Activated CD4-positive, alpha-beta memory T cell treated with anti-CD3 and anti-CD28 coated beads for 36 hours (primary cell): ENCODE data around the gene DCAF5. TPM values are rescaled to one million over a fixed set of nuclear protein-coding genes. Genes with fewer than 3 reads are reported as not detected.

ENCODE experiments used
- CTCF ChIA-PET: fragments of 350-600 bp; sonication (Branson Sonifier 250); formaldehyde crosslinking; loops from one replicate; lab custom pipeline; 2021; ENCODE audit warnings: antibody characterized with exemption, inconsistent platforms; lab: Charles Lee
- POLR2A ChIA-PET: fragments of 350-600 bp; sonication (Branson Sonifier 250); formaldehyde crosslinking; loops from one replicate; lab custom pipeline; 2021; ENCODE audit warnings: antibody characterized with exemption; lab: Charles Lee
- DNase-seq: peaks from one replicate; pipeline ENCODE4 v3.0.0-alpha.2; 2020
- H3K27ac Mint-ChIP-seq: one replicate; pipeline ENCODE4 v1.8.0; 2021; ENCODE audit warnings: mixed read lengths
- H3K27me3 Mint-ChIP-seq: one replicate; pipeline ENCODE4 v1.8.0; 2021; ENCODE audit warnings: mixed read lengths
- H3K36me3 Mint-ChIP-seq: one replicate; pipeline ENCODE4 v1.8.0; 2021; ENCODE audit warnings: mixed read lengths
- H3K4me1 Mint-ChIP-seq: one replicate; pipeline ENCODE4 v1.8.0; 2021; ENCODE audit warnings: low read depth, mixed read lengths
- H3K4me3 Mint-ChIP-seq: one replicate; pipeline ENCODE4 v1.8.0; 2021; ENCODE audit warnings: mild to moderate bottlenecking, mixed read lengths
- H3K9me3 Mint-ChIP-seq: one replicate; pipeline ENCODE4 v1.8.0; 2021; ENCODE audit warnings: mixed read lengths
- intact Hi-C: fragments of 100-400 bp; cut with micrococcal nuclease; formaldehyde crosslinking; loops from one replicate; pipeline ENCODE4 v1.15.1; 2023
- total RNA-seq, 2 experiments: library from RNA; stranded (reverse); gene quantifications; one replicate each; pipeline ENCODE4 v1.2.3, GENCODE V29; 2021

DCAF5 gene
- total RNA-seq, 2 experiments from 2014 or later = 32.3 to 34.0 TPM

- Mint-ChIP-seq H3K27me3 (no peaks in the 10 kb centered on the region), H3K27ac (no peak overlapping the region), H3K4me3 (no peak overlapping the region), H3K9me3 (no peaks in the 10 kb centered on the region), H3K4me1 (peaks cover 7% of the 10 kb centered on the region), H3K36me3 (peaks cover 11% of the 10 kb centered on the region)
- ChIA-PET CTCF (interaction anchor here (2.3 to 2.7 kb wide), 2 partner anchors 183 to 232 kb away, joined by 9 to 10 read pairs; no protein-coding TSS in a partner anchor), POLR2A (no interaction called here)
- DNase-seq = no peak
- intact Hi-C loops = loop anchor here (5.0 kb wide), 1 partner anchor 232 kb away; no protein-coding TSS in a partner anchor
Observed at GRCh38 chr14:69094481-69094880, 58.4 kb downstream of the DCAF5 start.

GRCh38 chr14:69093631-69094421 lies 59.1 kb downstream of the DCAF5 start:
- intact Hi-C loops = loop anchor here (5.0 kb wide), 1 partner anchor 232 kb away; no protein-coding TSS in a partner anchor
- peaks cover 7% of the 10 kb centered on the region for H3K4me1 Mint-ChIP-seq

GRCh38 chr14:69092840-69093422 lies 60.0 kb downstream of the DCAF5 start:
- peaks cover 7% of the 10 kb centered on the region for H3K4me1 Mint-ChIP-seq
- H3K9me3 Mint-ChIP-seq = no peaks in the 10 kb centered on the region
- H3K36me3 Mint-ChIP-seq = peaks cover 8% of the 10 kb centered on the region
- DNase-seq = no peak
- H3K27me3 Mint-ChIP-seq = no peaks in the 10 kb centered on the region
- intact Hi-C loops = loop anchor here (5.0 kb wide), 1 partner anchor 231 kb away; no protein-coding TSS in a partner anchor
- no peak overlapping the region for H3K4me3 Mint-ChIP-seq
- H3K27ac Mint-ChIP-seq = peak overlapping the region; percentile 40
- CTCF ChIA-PET = interaction anchor here (1.6 to 4.3 kb wide), 4 partner anchors 15 to 230 kb away, joined by 4 to 53 read pairs (median 10); no protein-coding TSS in a partner anchor
- POLR2A ChIA-PET = no interaction called here

More at GRCh38 chr14:69093631-69094421, 59.1 kb downstream of the DCAF5 start:
- ChIA-PET POLR2A (no interaction called here), CTCF (interaction anchor here (2.3 to 2.7 kb wide), 2 partner anchors 182 to 231 kb away, joined by 9 to 10 read pairs; no protein-coding TSS in a partner anchor)
- Mint-ChIP-seq H3K27ac (no peak overlapping the region), H3K36me3 (peaks cover 11% of the 10 kb centered on the region), H3K4me3 (no peak overlapping the region), H3K27me3 (no peaks in the 10 kb centered on the region), H3K9me3 (no peaks in the 10 kb centered on the region)
- no peak for DNase-seq

GRCh38 chr14:69091695-69092094 lies 61.2 kb downstream of the DCAF5 start:
- Mint-ChIP-seq H3K9me3 (no peaks in the 10 kb centered on the region), H3K27ac (no peak overlapping the region), H3K4me3 (no peak overlapping the region), H3K36me3 (peaks cover 10% of the 10 kb centered on the region), H3K27me3 (no peaks in the 10 kb centered on the region), H3K4me1 (peaks cover 7% of the 10 kb centered on the region)
- POLR2A ChIA-PET = no interaction called here
- CTCF ChIA-PET = interaction anchor here (1.1 to 4.3 kb wide), 6 partner anchors 12 to 229 kb away, joined by 3 to 53 read pairs (median 5); partner anchors contain the start of gene DCAF5
- DNase-seq = no peak
- intact Hi-C loops = loop anchor here (5.0 kb wide), 1 partner anchor 229 kb away; no protein-coding TSS in a partner anchor

- intact Hi-C loops = loop anchor here (5.0 kb wide), 1 partner anchor 229 kb away; no protein-coding TSS in a partner anchor
- ChIA-PET POLR2A (no interaction called here), CTCF (interaction anchor here (0.9 to 4.3 kb wide), 10 partner anchors 9 to 228 kb away, joined by 3 to 53 read pairs (median 4); partner anchors contain the start of gene DCAF5)
- Mint-ChIP-seq H3K27me3 (no peaks in the 10 kb centered on the region), H3K4me3 (no peak overlapping the region), H3K36me3 (peaks cover 13% of the 10 kb centered on the region), H3K9me3 (no peaks in the 10 kb centered on the region), H3K4me1 (peaks cover 7% of the 10 kb centered on the region), H3K27ac (no peak overlapping the region)
- DNase-seq = no peak
Observed at GRCh38 chr14:69091006-69091405, 61.9 kb downstream of the DCAF5 start.

- peak; percentile 27 for DNase-seq
- Mint-ChIP-seq H3K4me1 (peaks cover 7% of the 10 kb centered on the region), H3K9me3 (no peaks in the 10 kb centered on the region), H3K4me3 (no peak overlapping the region), H3K27me3 (no peaks in the 10 kb centered on the region), H3K27ac (no peak overlapping the region), H3K36me3 (peaks cover 15% of the 10 kb centered on the region)
- intact Hi-C loops = loop anchor here (1.0 to 5.0 kb wide), 2 partner anchors 179 to 228 kb away; no protein-coding TSS in a partner anchor
- POLR2A ChIA-PET = no interaction called here
- CTCF ChIA-PET = interaction anchor here (0.6 to 4.3 kb wide), 14 partner anchors 8 to 246 kb away, joined by 3 to 53 read pairs (median 4); no protein-coding TSS in a partner anchor
Observed at GRCh38 chr14:69090187-69090789, 62.6 kb downstream of the DCAF5 start.

- Mint-ChIP-seq H3K4me1 (peaks cover 7% of the 10 kb centered on the region), H3K36me3 (peaks cover 17% of the 10 kb centered on the region), H3K4me3 (no peak overlapping the region), H3K27ac (no peak overlapping the region), H3K27me3 (no peaks in the 10 kb centered on the region), H3K9me3 (no peaks in the 10 kb centered on the region)
- no peak for DNase-seq
- intact Hi-C loops = no loop called here
- POLR2A ChIA-PET = no interaction called here
- CTCF ChIA-PET = interaction anchor here (1.0 to 4.3 kb wide), 3 partner anchors 9 to 178 kb away, joined by 3 to 53 read pairs (median 7); no protein-coding TSS in a partner anchor
Observed at GRCh38 chr14:69089046-69089445, 63.9 kb downstream of the DCAF5 start.

GRCh38 chr14:69088586-69088985 lies 64.3 kb downstream of the DCAF5 start:
- POLR2A ChIA-PET = no interaction called here
- H3K27me3 Mint-ChIP-seq = no peaks in the 10 kb centered on the region
- no peak for DNase-seq
- H3K4me3 Mint-ChIP-seq = no peak overlapping the region
- H3K9me3 Mint-ChIP-seq = no peaks in the 10 kb centered on the region
- no peak overlapping the region for H3K27ac Mint-ChIP-seq
- CTCF ChIA-PET = interaction anchor here (1.0 to 4.3 kb wide), 3 partner anchors 9 to 178 kb away, joined by 3 to 53 read pairs (median 7); no protein-coding TSS in a partner anchor
- intact Hi-C loops = no loop called here
- H3K36me3 Mint-ChIP-seq = peaks cover 17% of the 10 kb centered on the region
- H3K4me1 Mint-ChIP-seq = peaks cover 7% of the 10 kb centered on the region

- Mint-ChIP-seq H3K9me3 (no peaks in the 10 kb centered on the region), H3K27ac (no peak overlapping the region), H3K4me3 (no peak overlapping the region), H3K4me1 (no peaks in the 10 kb centered on the region), H3K36me3 (peaks cover 19% of the 10 kb centered on the region), H3K27me3 (no peaks in the 10 kb centered on the region)
- DNase-seq = no peak
- ChIA-PET CTCF (no interaction called here), POLR2A (no interaction called here)
- intact Hi-C loops = no loop called here
Observed at GRCh38 chr14:69087061-69087461, 65.9 kb downstream of the DCAF5 start.

- H3K27ac Mint-ChIP-seq = no peak overlapping the region
- H3K27me3 Mint-ChIP-seq = no peaks in the 10 kb centered on the region
- no peak for DNase-seq
- CTCF ChIA-PET = no interaction called here
- H3K4me3 Mint-ChIP-seq = no peak overlapping the region
- peaks cover 20% of the 10 kb centered on the region for H3K36me3 Mint-ChIP-seq
- no peaks in the 10 kb centered on the region for H3K9me3 Mint-ChIP-seq
- POLR2A ChIA-PET = no interaction called here
- intact Hi-C loops = no loop called here
- no peaks in the 10 kb centered on the region for H3K4me1 Mint-ChIP-seq
Observed at GRCh38 chr14:69086537-69086936, 66.4 kb downstream of the DCAF5 start.

- DNase-seq = no peak
- Mint-ChIP-seq H3K4me1 (peaks cover 8% of the 10 kb centered on the region), H3K4me3 (no peak overlapping the region), H3K27ac (no peak overlapping the region), H3K9me3 (no peaks in the 10 kb centered on the region), H3K27me3 (no peaks in the 10 kb centered on the region), H3K36me3 (peaks cover 20% of the 10 kb centered on the region)
- POLR2A ChIA-PET = no interaction called here
- intact Hi-C loops = no loop called here
- CTCF ChIA-PET = interaction anchor here (0.8 to 1.4 kb wide), 2 partner anchors 173 to 240 kb away, joined by 3 to 5 read pairs; no protein-coding TSS in a partner anchor
Observed at GRCh38 chr14:69084023-69084422, 68.9 kb downstream of the DCAF5 start.
